ENCODE measurements around the gene RSRP1.

DNA sequence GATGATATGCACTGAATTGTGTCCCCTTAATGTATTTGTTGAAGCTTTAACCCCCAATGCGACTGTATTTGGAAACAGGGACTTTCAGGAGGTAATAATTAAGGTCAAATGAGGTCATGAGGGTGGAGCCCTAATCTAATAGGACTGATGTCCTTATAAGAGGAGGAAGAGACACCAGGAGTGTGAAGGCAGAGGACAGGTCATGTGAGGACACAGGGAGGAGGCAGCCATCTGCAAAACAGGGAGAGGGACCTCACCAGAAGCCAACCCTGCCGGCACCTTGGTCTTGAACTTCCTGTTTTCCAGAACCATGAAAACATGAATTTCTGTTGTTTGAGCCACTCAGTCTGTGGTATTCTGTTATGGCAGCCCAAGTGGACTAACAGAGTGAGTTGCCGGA is 30.2 kb downstream of the RSRP1 start:
- TF ChIP-seq, protein P1, sequence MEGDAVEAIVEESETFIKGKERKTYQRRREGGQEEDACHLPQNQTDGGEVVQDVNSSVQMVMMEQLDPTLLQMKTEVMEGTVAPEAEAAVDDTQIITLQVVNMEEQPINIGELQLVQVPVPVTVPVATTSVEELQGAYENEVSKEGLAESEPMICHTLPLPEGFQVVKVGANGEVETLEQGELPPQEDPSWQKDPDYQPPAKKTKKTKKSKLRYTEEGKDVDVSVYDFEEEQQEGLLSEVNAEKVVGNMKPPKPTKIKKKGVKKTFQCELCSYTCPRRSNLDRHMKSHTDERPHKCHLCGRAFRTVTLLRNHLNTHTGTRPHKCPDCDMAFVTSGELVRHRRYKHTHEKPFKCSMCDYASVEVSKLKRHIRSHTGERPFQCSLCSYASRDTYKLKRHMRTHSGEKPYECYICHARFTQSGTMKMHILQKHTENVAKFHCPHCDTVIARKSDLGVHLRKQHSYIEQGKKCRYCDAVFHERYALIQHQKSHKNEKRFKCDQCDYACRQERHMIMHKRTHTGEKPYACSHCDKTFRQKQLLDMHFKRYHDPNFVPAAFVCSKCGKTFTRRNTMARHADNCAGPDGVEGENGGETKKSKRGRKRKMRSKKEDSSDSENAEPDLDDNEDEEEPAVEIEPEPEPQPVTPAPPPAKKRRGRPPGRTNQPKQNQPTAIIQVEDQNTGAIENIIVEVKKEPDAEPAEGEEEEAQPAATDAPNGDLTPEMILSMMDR (conservative IDR thresholded peaks at IDR 0.05) = no peak
- no peak for TF ChIP-seq EZH2 (IDR thresholded peaks at IDR 0.05; ENCODE audit: low read depth)

All from PC-9 (cell line).